LNCaP clone FGC (cell line): ENCODE measurements around the gene C9orf85.
"Not testable (repeated sequence)": the region's sequence is repeated elsewhere in the genome, so short reads cannot be mapped to it uniquely, and the experiment has no call there.

Source experiments
- DNase-seq: peaks from one replicate; pipeline ENCODE4 v3.0.0-alpha.2; 2011; ENCODE audit warnings: low read depth
- H3K4me3 ChIP-seq: 2 replicates; pipeline ENCODE4 v1.5.1; 2011; ENCODE audit warnings: mild to moderate bottlenecking, low read depth, low read length, control low read depth
- TF ChIP-seq, protein P1 (sequence below): IDR thresholded peaks from 2 replicates; pipeline ENCODE4 v1.5.1; 2012; ENCODE audit warnings: mild to moderate bottlenecking; ENCODE audit not compliant: control insufficient read depth, insufficient read depth; ENCODE audit errors: extremely low read depth

C9orf85 gene

DNA sequence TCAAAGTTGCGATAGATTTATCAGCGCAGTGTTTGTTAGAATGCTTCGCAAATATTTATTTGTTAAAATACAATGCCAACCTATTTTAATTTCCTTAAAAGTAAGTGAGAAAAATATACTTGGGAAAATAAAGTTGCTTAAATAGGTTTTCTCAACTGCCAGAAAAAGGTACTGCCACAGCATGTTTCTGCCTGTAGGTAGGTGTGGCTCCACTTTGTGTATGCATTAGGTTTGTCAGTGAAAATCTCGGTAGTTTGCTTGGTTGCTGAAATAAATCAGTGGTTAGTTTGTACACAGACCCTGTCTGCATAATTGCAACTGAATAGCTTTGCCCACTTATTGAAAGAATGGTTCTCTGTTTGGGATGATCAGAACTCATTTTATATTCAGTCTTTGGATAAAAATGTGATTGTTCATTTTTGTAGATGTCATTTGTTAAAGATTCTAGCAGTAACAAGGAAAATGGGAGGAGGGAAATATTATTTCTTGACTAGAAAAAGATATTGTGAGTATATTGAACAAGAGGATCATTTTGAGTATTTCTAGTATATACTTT lies 25.7 kb downstream of the C9orf85 start:
- DNase-seq, result no peak
- TF ChIP-seq, protein P1, sequence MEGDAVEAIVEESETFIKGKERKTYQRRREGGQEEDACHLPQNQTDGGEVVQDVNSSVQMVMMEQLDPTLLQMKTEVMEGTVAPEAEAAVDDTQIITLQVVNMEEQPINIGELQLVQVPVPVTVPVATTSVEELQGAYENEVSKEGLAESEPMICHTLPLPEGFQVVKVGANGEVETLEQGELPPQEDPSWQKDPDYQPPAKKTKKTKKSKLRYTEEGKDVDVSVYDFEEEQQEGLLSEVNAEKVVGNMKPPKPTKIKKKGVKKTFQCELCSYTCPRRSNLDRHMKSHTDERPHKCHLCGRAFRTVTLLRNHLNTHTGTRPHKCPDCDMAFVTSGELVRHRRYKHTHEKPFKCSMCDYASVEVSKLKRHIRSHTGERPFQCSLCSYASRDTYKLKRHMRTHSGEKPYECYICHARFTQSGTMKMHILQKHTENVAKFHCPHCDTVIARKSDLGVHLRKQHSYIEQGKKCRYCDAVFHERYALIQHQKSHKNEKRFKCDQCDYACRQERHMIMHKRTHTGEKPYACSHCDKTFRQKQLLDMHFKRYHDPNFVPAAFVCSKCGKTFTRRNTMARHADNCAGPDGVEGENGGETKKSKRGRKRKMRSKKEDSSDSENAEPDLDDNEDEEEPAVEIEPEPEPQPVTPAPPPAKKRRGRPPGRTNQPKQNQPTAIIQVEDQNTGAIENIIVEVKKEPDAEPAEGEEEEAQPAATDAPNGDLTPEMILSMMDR, result no peak

DNA sequence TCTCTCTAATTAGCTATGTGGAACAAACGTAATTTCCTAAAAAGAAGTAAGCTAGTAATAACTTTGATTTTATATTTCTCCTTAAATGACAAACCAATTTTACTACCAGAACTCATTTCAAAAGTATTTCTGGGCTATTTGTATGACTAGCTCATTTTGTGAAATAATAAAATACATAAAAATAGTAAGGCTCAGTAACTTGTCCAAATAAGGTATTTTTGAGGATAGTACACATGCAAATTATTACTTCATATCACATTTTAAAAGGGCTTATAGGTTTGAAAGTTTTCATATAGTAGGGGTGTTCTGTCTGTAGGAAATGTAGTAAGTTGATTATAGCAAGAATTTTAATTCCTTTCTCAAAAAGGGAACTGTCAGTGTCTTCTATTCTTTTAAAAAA lies 26.5 kb downstream of the C9orf85 start:
- TF ChIP-seq, protein P1, result no peak
- no peak for DNase-seq
- H3K4me3 ChIP-seq, result no peak overlapping the region

More for the DNA sequence above, 25.7 kb downstream of the C9orf85 start:
- no peak overlapping the region for H3K4me3 ChIP-seq

DNA sequence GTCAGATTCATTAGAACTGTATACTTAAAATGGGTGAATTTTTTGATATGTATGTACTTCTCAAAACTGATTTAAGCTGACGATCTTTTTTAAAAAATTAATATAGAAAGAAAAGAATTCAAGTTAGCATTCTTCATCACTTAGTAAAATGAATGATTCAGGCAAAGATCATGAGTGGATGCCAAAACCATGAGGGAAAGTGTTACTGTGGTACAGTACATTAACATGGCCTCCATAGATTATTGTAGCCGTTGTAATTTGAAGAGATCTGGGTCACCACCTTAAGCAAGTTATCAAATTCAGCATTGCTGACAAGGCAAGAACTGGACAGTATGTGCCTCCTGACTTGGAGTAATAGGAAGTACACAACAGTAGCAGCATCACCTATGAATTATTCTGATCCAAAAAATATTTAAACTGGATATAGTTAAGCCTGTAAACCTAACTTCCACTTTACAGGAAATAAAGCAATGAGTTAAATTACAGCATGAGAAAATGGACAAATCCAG lies 29.7 kb downstream of the C9orf85 start:
- TF ChIP-seq, protein P1, result no peak
- DNase-seq, result no peak
- H3K4me3 ChIP-seq, result no peak overlapping the region

DNA sequence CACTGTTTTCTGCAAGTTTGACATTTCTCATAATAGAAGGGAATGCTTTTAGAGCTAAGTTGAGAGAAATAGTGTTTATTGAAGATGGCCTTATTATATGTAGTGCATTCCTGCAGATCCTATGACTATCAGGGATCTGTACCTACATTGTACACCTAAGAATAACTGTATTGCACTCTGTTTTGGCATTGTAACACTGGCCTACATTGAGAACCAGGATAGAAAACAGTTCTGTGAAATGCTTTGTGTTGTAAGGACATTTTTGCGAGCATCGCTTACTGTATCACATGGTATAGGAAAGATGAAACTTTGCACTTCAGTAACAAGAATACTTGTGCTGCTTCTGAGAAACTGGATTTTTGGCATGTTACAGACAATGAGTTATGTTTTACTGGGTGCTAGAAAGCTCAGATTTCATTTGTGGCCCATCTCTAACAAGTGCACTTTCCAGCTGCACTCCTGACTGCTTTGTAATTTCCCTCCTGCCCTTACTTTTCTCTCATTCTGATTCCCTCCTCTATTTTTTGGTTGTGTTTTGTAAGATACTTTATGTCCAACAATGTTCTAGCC lies 30.6 kb downstream of the C9orf85 start:
- H3K4me3 ChIP-seq, result no peak overlapping the region
- no peak for DNase-seq
- TF ChIP-seq, protein P1, result no peak

DNA sequence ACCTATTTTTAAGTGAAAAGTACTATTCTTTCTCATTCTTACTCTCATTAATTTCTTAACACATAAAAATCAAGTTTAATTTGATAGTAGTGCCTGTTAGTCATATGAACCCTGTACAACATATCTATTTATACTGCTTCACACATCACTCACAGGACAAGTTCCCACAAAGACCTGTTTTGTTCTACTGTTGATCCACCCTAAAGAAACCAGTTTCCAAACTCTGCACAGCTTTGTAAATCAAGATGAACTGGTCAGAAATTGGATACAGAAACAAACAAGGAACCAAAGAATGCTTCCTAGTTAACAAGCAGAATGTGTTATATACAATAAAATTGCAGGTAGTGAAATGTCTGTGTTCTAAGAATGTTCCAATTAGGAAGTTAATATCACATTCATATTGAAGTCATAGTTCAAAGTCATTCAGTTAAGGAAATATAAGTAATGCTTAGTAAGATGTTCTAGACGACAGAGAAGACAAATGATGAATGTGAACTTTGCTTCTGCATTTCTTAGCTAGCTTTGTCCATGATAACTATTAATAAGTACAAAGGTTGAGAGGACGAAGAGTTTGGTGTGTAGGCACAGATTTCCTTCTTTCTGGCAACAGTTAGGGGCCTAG lies 33.4 kb downstream of the C9orf85 start:
- H3K4me3 ChIP-seq, result no peak overlapping the region
- TF ChIP-seq, protein P1, result no peak
- DNase-seq, result peak; percentile 63

DNA sequence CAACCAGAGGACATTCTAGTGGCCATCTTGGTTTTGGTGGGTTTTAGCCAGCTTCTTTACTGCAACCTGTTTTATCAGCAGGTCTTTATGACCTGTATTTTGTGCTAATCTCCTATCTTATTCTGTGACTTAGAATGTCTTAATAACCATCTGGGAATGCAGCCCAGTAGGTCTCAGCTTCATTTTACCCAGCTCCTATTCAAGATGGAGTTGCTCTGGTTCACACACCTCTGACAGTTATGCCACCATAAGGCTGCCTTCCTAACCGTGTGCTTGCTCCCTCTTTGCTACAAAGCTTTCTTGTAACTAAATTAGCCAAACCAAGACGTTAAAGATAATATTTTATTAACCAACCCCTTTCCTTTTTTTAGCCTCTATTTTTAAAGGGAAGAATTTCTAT lies 43.2 kb downstream of the C9orf85 start:
- not testable (repeated sequence) for H3K4me3 ChIP-seq, DNase-seq

DNA sequence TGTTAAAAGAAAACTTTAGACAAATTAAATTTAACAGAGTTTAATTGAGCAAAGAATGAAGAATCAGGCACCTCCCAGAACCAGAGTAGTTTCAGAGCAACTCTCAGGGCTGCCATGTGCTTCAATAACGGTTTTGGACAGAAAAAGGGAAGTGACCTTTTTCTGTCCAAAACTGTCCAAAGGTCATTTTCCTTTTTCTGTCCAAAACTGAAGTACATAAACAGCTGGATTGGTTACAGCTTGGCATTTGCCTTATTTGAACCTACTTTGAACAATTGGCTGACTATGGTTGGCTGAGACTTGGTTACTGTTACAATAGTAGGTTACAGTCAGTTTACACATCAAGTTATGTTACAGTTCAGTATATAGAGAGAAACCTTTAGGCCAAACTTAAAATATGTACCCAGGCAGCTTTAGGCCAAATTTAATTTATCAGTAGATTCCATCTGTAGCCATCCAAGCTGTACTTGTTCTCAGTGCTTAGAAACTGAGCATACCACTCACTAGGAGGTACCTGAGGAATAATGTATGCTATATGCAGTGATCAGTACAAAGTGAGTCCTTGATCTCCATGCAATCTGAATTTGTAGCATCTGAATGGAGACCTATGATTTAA lies 44.0 kb downstream of the C9orf85 start:
- TF ChIP-seq, protein P1, result no peak
- no peak overlapping the region for H3K4me3 ChIP-seq
- no peak for DNase-seq
